Endodermal cell (in vitro differentiated cells): ENCODE measurements around the gene SKP2. TPM values are rescaled to one million over a fixed set of nuclear protein-coding genes. Genes with fewer than 3 reads are reported as not detected.

Experiments used
- DNase-seq: peaks from one replicate; pipeline ENCODE4 v3.0.0-alpha.2; 2017
- H3K27ac ChIP-seq: 2 replicates; pipeline ENCODE4 v1.5.1; 2013; ENCODE audit warnings: mild to moderate bottlenecking, low read depth, low read length, moderate library complexity
- H3K27me3 ChIP-seq: 2 replicates; pipeline ENCODE4 v1.6.1; 2013; ENCODE audit warnings: mild to moderate bottlenecking, low read length, moderate library complexity; ENCODE audit not compliant: insufficient read depth, control insufficient read depth, poor library complexity, severe bottlenecking
- H3K36me3 ChIP-seq: 2 replicates; pipeline ENCODE4 v1.7.0; 2013; ENCODE audit warnings: mild to moderate bottlenecking, low read length, moderate library complexity; ENCODE audit not compliant: control insufficient read depth, insufficient read depth
- H3K4me1 ChIP-seq: one replicate; pipeline ENCODE4 v1.7.0; 2013; ENCODE audit warnings: low read length; ENCODE audit not compliant: control insufficient read depth, insufficient read depth
- H3K4me3 ChIP-seq: 2 replicates; pipeline ENCODE4 v1.5.1; 2013; ENCODE audit warnings: mild to moderate bottlenecking, low read length, moderate library complexity
- H3K9ac ChIP-seq: 2 replicates; pipeline ENCODE4 v1.6.1; 2013; ENCODE audit warnings: mild to moderate bottlenecking, low read length, moderate library complexity; ENCODE audit not compliant: poor library complexity, severe bottlenecking; ENCODE audit errors: extremely low read depth
- H3K9me3 ChIP-seq: 2 replicates; pipeline ENCODE4 v1.6.1; 2013; ENCODE audit warnings: mild to moderate bottlenecking, low read length, moderate library complexity; ENCODE audit not compliant: control insufficient read depth
- H3K27ac Mint-ChIP-seq: 2 replicates; pipeline ENCODE4 v1.8.0; 2020; ENCODE audit warnings: mixed read lengths
- H3K27me3 Mint-ChIP-seq: 2 replicates; pipeline ENCODE4 v1.8.0; 2021; ENCODE audit warnings: mild to moderate bottlenecking, mixed read lengths; ENCODE audit not compliant: insufficient read depth
- H3K36me3 Mint-ChIP-seq: 2 replicates; pipeline ENCODE4 v1.8.0; 2020; ENCODE audit warnings: low read depth, mixed read lengths
- H3K4me1 Mint-ChIP-seq: 2 replicates; pipeline ENCODE4 v1.8.0; 2020; ENCODE audit warnings: mixed read lengths
- H3K4me3 Mint-ChIP-seq: 2 replicates; pipeline ENCODE4 v1.8.0; 2020; ENCODE audit warnings: mild to moderate bottlenecking, moderate library complexity, mixed read lengths
- H3K9me3 Mint-ChIP-seq: 2 replicates; pipeline ENCODE4 v1.8.0; 2020; ENCODE audit warnings: mild to moderate bottlenecking, mixed read lengths
- CTCF ChIP-seq: fragments of 200-600 bp; sonication (generic); conservative IDR thresholded peaks from 2 replicates; pipeline ENCODE4 v1.5.0; 2021; ENCODE audit warnings: antibody characterized with exemption, mild to moderate bottlenecking
- WGBS, 2 experiments: methylation state at CpG; one replicate each; pipeline versions ENCODE4 v1.1.5 to v1.1.7; 2013; ENCODE audit warnings: missing lambda C conversion rate in 2 of 2, mixed read lengths in 1 of 2; ENCODE audit not compliant: insufficient coverage in 1 of 2, insufficient read length in 1 of 2; 5-methylcytosine and 5-hydroxymethylcytosine counted together
- total RNA-seq, 2 donors: library from RNA; stranded (reverse); fragmentation: NEBNext Ultra II Directional in 1 of 2; extraction: Animal tissue kit (Norgen Biotek cat#: 25700) in 1 of 2; gene quantifications; 2 replicates in 1 of 2; 3 replicates in 1 of 2; pipeline ENCODE4 v1.2.1, GENCODE V29; 2021

The SKP2 gene
- total RNA-seq, 2 donors from 2014 or later: 82.2 to 91.1 TPM

- no peak for DNase-seq
- H3K27ac Mint-ChIP-seq: no peak overlapping the region
- WGBS, 2 experiments: 93 to 100% methylated on average over 3 to 4 of the region's 4 CpGs
These were observed 48.6 kb downstream of the SKP2 start for GRCh38 chr5:36200513-36200912.

GRCh38 chr5:36202521-36202961, 50.6 kb downstream of the SKP2 start:
- H3K27ac ChIP-seq: no peak overlapping the region

More at GRCh38 chr5:36200513-36200912, 48.6 kb downstream of the SKP2 start:
- Histone ChIP-seq H3K9ac (no peak overlapping the region), H3K4me1 (no peaks in the 10 kb centered on the region), H3K27me3 (no peaks in the 10 kb centered on the region), H3K9me3 (no peaks in the 10 kb centered on the region), H3K27ac (no peak overlapping the region), H3K4me3 (no peak overlapping the region), H3K36me3 (peaks cover 26% of the 10 kb centered on the region)
- no peaks in the 10 kb centered on the region for H3K4me1 Mint-ChIP-seq
- TF ChIP-seq CTCF: no peak
- H3K36me3 Mint-ChIP-seq: peaks cover 13% of the 10 kb centered on the region
- no peaks in the 10 kb centered on the region for H3K27me3 Mint-ChIP-seq
- H3K4me3 Mint-ChIP-seq: no peak overlapping the region
- H3K9me3 Mint-ChIP-seq: no peaks in the 10 kb centered on the region

GRCh38 chr5:36205329-36205728, 53.4 kb downstream of the SKP2 start:
- TF ChIP-seq CTCF: no peak
- Histone ChIP-seq H3K36me3 (peaks cover 12% of the 10 kb centered on the region), H3K27me3 (no peaks in the 10 kb centered on the region), H3K9me3 (no peaks in the 10 kb centered on the region), H3K27ac (no peak overlapping the region), H3K9ac (no peak overlapping the region), H3K4me1 (no peaks in the 10 kb centered on the region), H3K4me3 (no peak overlapping the region)
- Mint-ChIP-seq H3K4me3 (no peak overlapping the region), H3K27me3 (no peaks in the 10 kb centered on the region), H3K27ac (no peak overlapping the region), H3K36me3 (peaks cover 15% of the 10 kb centered on the region), H3K9me3 (no peaks in the 10 kb centered on the region), H3K4me1 (no peaks in the 10 kb centered on the region)
- no peak for DNase-seq
- 98 to 100% methylated on average over 1 to 2 of the region's 2 CpGs for WGBS, 2 experiments

More at GRCh38 chr5:36202521-36202961, 50.6 kb downstream of the SKP2 start:
- DNase-seq: no peak
- Histone ChIP-seq H3K36me3 (peaks cover 18% of the 10 kb centered on the region), H3K9me3 (no peaks in the 10 kb centered on the region), H3K27me3 (no peaks in the 10 kb centered on the region), H3K9ac (no peak overlapping the region), H3K4me3 (no peak overlapping the region), H3K4me1 (no peaks in the 10 kb centered on the region)
- H3K4me3 Mint-ChIP-seq: no peak overlapping the region
- TF ChIP-seq CTCF: no peak
- H3K4me1 Mint-ChIP-seq: no peaks in the 10 kb centered on the region
- WGBS, 2 experiments: 92 to 95% methylated on average over 3 of the region's 3 CpGs
- H3K27ac Mint-ChIP-seq: no peak overlapping the region
- peaks cover 18% of the 10 kb centered on the region for H3K36me3 Mint-ChIP-seq
- H3K9me3 Mint-ChIP-seq: no peaks in the 10 kb centered on the region
- H3K27me3 Mint-ChIP-seq: no peaks in the 10 kb centered on the region
